Measurements from ENCODE around the gene OR52N1. TPM values are rescaled to one million over a fixed set of nuclear protein-coding genes. Genes with fewer than 3 reads are reported as not detected.

OR52N1 gene
- total RNA-seq, 2 donors from 2014 or later, result not detected

- ATAC-seq (no peak), DNase-seq (no peak)
- intact Hi-C loops (cut with DNase I), result no loop called here
These were observed 53.2 kb downstream of the OR52N1 start for GRCh38 chr11:5737670-5738392.

- ATAC-seq (no peak), DNase-seq (no peak)
- intact Hi-C loops (cut with DNase I), result no loop called here
These were observed 54.0 kb downstream of the OR52N1 start for GRCh38 chr11:5737091-5737490.

Other genes with a start within 250 kb of the OR52N1 start
- not detected for gene OR52H1, start 242.7 kb downstream of the OR52N1 start, total RNA-seq
- not detected for gene OR52B6, start 210.4 kb downstream of the OR52N1 start, total RNA-seq
- gene TRIM6, start 194.6 kb downstream of the OR52N1 start, total RNA-seq, result 1 to 10 TPM; 1.1 to 1.2 TPM
- 1 to 10 TPM; 2.3 to 3.4 TPM for gene TRIM34, start 166.3 kb downstream of the OR52N1 start, total RNA-seq
- gene TRIM5, start 106.2 kb downstream of the OR52N1 start, total RNA-seq, result 10 to 100 TPM; 14.2 to 14.8 TPM
- gene TRIM22, start 101.5 kb downstream of the OR52N1 start, total RNA-seq, result 10 to 100 TPM; 29.6 to 33.7 TPM
- not detected for gene OR56B1, start 54.8 kb downstream of the OR52N1 start, total RNA-seq
- gene OR52N4, start 37.0 kb downstream of the OR52N1 start, total RNA-seq, result not detected
- not detected for gene OR52N5, start 7.9 kb downstream of the OR52N1 start, total RNA-seq
- not detected for gene OR52N2, start 17.7 kb upstream of the OR52N1 start, total RNA-seq
- gene OR52E6, start 50.6 kb upstream of the OR52N1 start, total RNA-seq, result not detected
- not detected for gene OR52E8, start 66.4 kb upstream of the OR52N1 start, total RNA-seq
- not detected for gene OR52E4, start 89.4 kb upstream of the OR52N1 start, total RNA-seq
- gene OR52E5, start 101.9 kb upstream of the OR52N1 start, total RNA-seq, result not detected
- not detected for gene OR56A3, start 151.0 kb upstream of the OR52N1 start, total RNA-seq
- not detected for gene OR56A5, start 177.2 kb upstream of the OR52N1 start, total RNA-seq
- gene OR52L1, start 195.7 kb upstream of the OR52N1 start, total RNA-seq, result not detected
- gene OR56A4, start 215.7 kb upstream of the OR52N1 start, total RNA-seq, result not detected
- not detected for gene OR56A1, start 239.5 kb upstream of the OR52N1 start, total RNA-seq

Measured in left cardiac atrium (tissue), 4 donors.